OCI-LY7 (cell line): ENCODE data around the gene AUTS2. TPM values are rescaled to one million over a fixed set of nuclear protein-coding genes. Genes with fewer than 3 reads are reported as not detected.

Source experiments
- BruUV-seq: library from RNA; stranded (reverse); fragments of 400-500 nt; replicated peaks from 2 replicates; lab custom pipeline; 2021; lab: Mats Ljungman, UMichigan
- CTCF ChIA-PET: fragments of 300-600 bp; sonication (Branson Sonifier 250); formaldehyde crosslinking; loops from one replicate; lab custom pipeline; 2022; ENCODE audit warnings: antibody characterized with exemption; ENCODE audit not compliant: unreplicated experiment; lab: Charles Lee
- POLR2A ChIA-PET: fragments of 300-600 bp; sonication (Branson Sonifier 250); formaldehyde crosslinking; loops from one replicate; lab custom pipeline; 2022; ENCODE audit warnings: antibody characterized with exemption; lab: Charles Lee
- DNase-seq: peaks from one replicate; pipeline ENCODE4 v3.0.0-alpha.2; 2015; ENCODE audit warnings: low spot score
- H2AFZ ChIP-seq: fragments of 200-600 bp; sonication (generic), shearing (Covaris generic); 2 replicates; pipeline ENCODE4 v1.6.1; 2014; ENCODE audit warnings: mild to moderate bottlenecking, antibody characterized with exemption, low read length, moderate library complexity
- H3K27ac ChIP-seq: fragments of 200-600 bp; sonication (generic); 2 replicates; pipeline ENCODE4 v1.5.1; 2014; ENCODE audit warnings: mixed run types, low read depth, mild to moderate bottlenecking, moderate library complexity, low read length, inconsistent platforms; ENCODE audit not compliant: poor library complexity, severe bottlenecking
- H3K36me3 ChIP-seq: fragments of 200-600 bp; sonication (generic); 2 replicates; pipeline ENCODE4 v1.6.1; 2014; ENCODE audit warnings: mild to moderate bottlenecking, antibody characterized with exemption, low read length, moderate library complexity, mixed read lengths; ENCODE audit not compliant: insufficient read depth
- H3K4me1 ChIP-seq: fragments of 200-600 bp; sonication (generic); 2 replicates; pipeline ENCODE4 v1.5.1; 2014; ENCODE audit warnings: mild to moderate bottlenecking, low read length; ENCODE audit not compliant: insufficient read depth, poor library complexity, severe bottlenecking
- H3K4me2 ChIP-seq: fragments of 200-600 bp; sonication (generic); 2 replicates; pipeline ENCODE4 v1.6.1; 2014; ENCODE audit warnings: mild to moderate bottlenecking, low read length
- H3K4me3 ChIP-seq: fragments of 200-600 bp; sonication (generic); 2 replicates; pipeline ENCODE4 v1.5.1; 2014; ENCODE audit warnings: mild to moderate bottlenecking, low read depth, low read length; ENCODE audit not compliant: poor library complexity, severe bottlenecking
- H3K79me2 ChIP-seq: fragments of 200-600 bp; sonication (generic); 2 replicates; pipeline ENCODE4 v1.6.1; 2016; ENCODE audit warnings: low read depth, mild to moderate bottlenecking, low read length, moderate library complexity, mixed read lengths; ENCODE audit not compliant: insufficient read depth
- H3K9me2 ChIP-seq: fragments of 200-600 bp; sonication (generic); 2 replicates; pipeline ENCODE4 v1.6.1; 2016; ENCODE audit warnings: mild to moderate bottlenecking, low read length, mixed read lengths; ENCODE audit not compliant: insufficient read depth
- H3K9me3 ChIP-seq: fragments of 200-600 bp; sonication (generic); 2 replicates; pipeline ENCODE4 v1.6.1; 2014; ENCODE audit warnings: mild to moderate bottlenecking, mixed run types, low read length, mixed read lengths
- H4K20me1 ChIP-seq: fragments of 200-600 bp; sonication (generic); 2 replicates; pipeline ENCODE4 v1.6.1; 2014; ENCODE audit warnings: mild to moderate bottlenecking, antibody characterized with exemption, low read length, moderate library complexity, mixed read lengths; ENCODE audit not compliant: insufficient read depth
- CTCF ChIP-seq: fragments of 200-600 bp; sonication (generic); conservative IDR thresholded peaks from 2 replicates; pipeline ENCODE4 v1.5.1; 2014; ENCODE audit warnings: mild to moderate bottlenecking, antibody characterized with exemption, low read length, moderate library complexity, mixed read lengths
- EZH2phosphoT487 ChIP-seq: fragments of 200-600 bp; sonication (generic); IDR thresholded peaks from 2 replicates; pipeline ENCODE4 v1.6.1; 2018; ENCODE audit warnings: low read depth, borderline replicate concordance, mild to moderate bottlenecking, mixed run types, antibody characterized with exemption, low read length, moderate library complexity, mixed read lengths
- intact Hi-C: fragments of 100-400 bp; cut with micrococcal nuclease; formaldehyde crosslinking; loops from one replicate; pipeline ENCODE4 v1.10.0; 2022; ENCODE audit not compliant: unreplicated experiment
- total RNA-seq, 2 experiments: library from RNA; depleted of rRNA in 1 of 2; stranded (reverse); fragments of >200 nt in 1 of 2; shearing (Covaris generic) in 1 of 2; gene quantifications; 2 replicates each; pipeline ENCODE4 v1.2.3, GENCODE V29; 2014 to 2022

Gene AUTS2
- total RNA-seq, 2 experiments from 2014 or later = 37.9 to 78.5 TPM

- Histone ChIP-seq H3K4me3 (peak overlapping the region; percentile 49), H3K9me2 (no peaks in the 10 kb centered on the region), H2AFZ (no peak overlapping the region), H3K36me3 (peaks cover 16% of the 10 kb centered on the region), H4K20me1 (no peaks in the 10 kb centered on the region), H3K27ac (peak overlapping the region; percentile 98), H3K9me3 (no peaks in the 10 kb centered on the region; the same call in 1 of the 2 replicates), H3K79me2 (peaks cover 80% of the 10 kb centered on the region), H3K4me1 (peaks cover 88% of the 10 kb centered on the region), H3K4me2 (peak overlapping the region; percentile 86)
- CTCF ChIA-PET = no interaction called here
- POLR2A ChIA-PET = interaction anchor here (0.7 to 3.3 kb wide), 8 partner anchors 8 to 1259 kb away, joined by 3 to 16 read pairs (median 5); no protein-coding TSS in a partner anchor
- peak; percentile 87 for DNase-seq
- BruUV-seq = no TSS peak
- intact Hi-C loops = loop anchor here (5.0 to 10.0 kb wide), 3 partner anchors 342 to 1002 kb away; no protein-coding TSS in a partner anchor
- no peak for TF ChIP-seq CTCF
- no peak for TF ChIP-seq EZH2phosphoT487
Observed at GRCh38 chr7:69693042-69693441, 94.8 kb downstream of the AUTS2 start.

DNA sequence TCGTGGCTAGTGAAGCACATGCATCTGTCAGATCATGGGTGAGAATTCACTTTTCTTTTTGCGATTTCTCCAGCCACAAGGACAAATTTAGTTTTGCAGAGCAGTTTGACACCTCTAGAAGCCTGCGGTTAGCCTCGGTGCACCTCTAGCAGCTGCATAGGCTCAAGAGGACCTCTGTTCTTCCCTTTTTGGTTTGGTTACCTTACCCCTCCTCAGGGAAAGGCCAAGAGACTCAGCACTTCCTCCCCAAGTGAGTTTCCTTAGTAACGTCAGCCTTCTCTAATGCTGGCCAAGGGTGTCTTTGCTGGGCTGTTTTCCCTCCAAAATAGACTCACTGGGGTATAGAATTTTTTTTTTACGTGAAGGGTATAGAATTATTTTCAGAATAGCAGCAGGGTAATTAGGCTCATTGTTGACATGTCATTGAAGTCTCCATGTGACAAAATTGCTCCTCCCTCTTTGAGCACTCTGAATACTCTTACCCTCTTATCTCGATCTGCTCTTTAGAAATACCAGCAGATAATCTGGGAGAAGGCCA lies 97.8 kb downstream of the AUTS2 start:
- peak overlapping the region; percentile 86 for H3K4me2 ChIP-seq
- H4K20me1 ChIP-seq = no peaks in the 10 kb centered on the region
- ChIA-PET POLR2A (interaction anchor here (1.2 to 2.1 kb wide), 3 partner anchors 9 to 70 kb away, joined by 3 to 8 read pairs (median 5); no protein-coding TSS in a partner anchor), CTCF (no interaction called here)
- peaks cover 88% of the 10 kb centered on the region for H3K79me2 ChIP-seq
- peaks cover 96% of the 10 kb centered on the region for H3K4me1 ChIP-seq
- intact Hi-C loops = loop anchor here (1.0 to 10.0 kb wide), 10 partner anchors 43 to 999 kb away; partner anchors contain the start of gene AUTS2
- H3K4me3 ChIP-seq = peak overlapping the region; percentile 58
- TF ChIP-seq EZH2phosphoT487 (no peak), CTCF (no peak)
- DNase-seq = peak; percentile 95
- peak overlapping the region; percentile 98 for H3K27ac ChIP-seq
- no peaks in the 10 kb centered on the region; the same call in 1 of the 2 replicates for H3K9me3 ChIP-seq
- peak overlapping the region; percentile 7; the same call in 1 of the 2 replicates for H2AFZ ChIP-seq
- peaks cover 4% of the 10 kb centered on the region for H3K36me3 ChIP-seq
- no TSS peak for BruUV-seq
- no peaks in the 10 kb centered on the region for H3K9me2 ChIP-seq
